K562 (cell line): Measurements from ENCODE around the gene USP32. TPM values are rescaled to one million over a fixed set of nuclear protein-coding genes. Genes with fewer than 3 reads are reported as not detected.

Experiments used
- GTF2E2 ChIP-seq: fragments of 200-800 bp; sonication (Bioruptor generic); IDR thresholded peaks from 2 replicates; pipeline ENCODE4 v1.6.1; 2016; ENCODE audit warnings: missing genetic modification characterization, missing compliant biosample characterization
- JUN ChIP-seq, 2 experiments: sonication (generic) in 1 of 2; formaldehyde crosslinking in 1 of 2; IDR thresholded peaks; 2 replicates each; pipeline versions ENCODE4 v1.6.1 to v1.8.0; 2012 to 2022; ENCODE audit warnings: borderline replicate concordance in 2 of 2, mild to moderate bottlenecking in 2 of 2, improper control_type of control experiment in 1 of 2, low read depth in 1 of 2, low read length in 1 of 2, missing genetic modification reagents in 1 of 2
- LCOR ChIP-seq: sonication (generic); formaldehyde crosslinking; IDR thresholded peaks from 2 replicates; pipeline ENCODE4 v1.8.0; 2022; ENCODE audit warnings: mild to moderate bottlenecking, missing genetic modification reagents
- MCM3 ChIP-seq: fragments of 450-650 bp; IDR thresholded peaks from 2 replicates; pipeline ENCODE4 v1.6.1; 2016
- NCOA6 ChIP-seq: fragments of 450-650 bp; IDR thresholded peaks from 2 replicates; pipeline ENCODE4 v1.6.1; 2017; ENCODE audit warnings: mild to moderate bottlenecking
- PREB ChIP-seq: sonication (generic); formaldehyde crosslinking; IDR thresholded peaks from 2 replicates; pipeline ENCODE4 v1.8.1; 2023; ENCODE audit warnings: mild to moderate bottlenecking, missing genetic modification reagents
- SP1 ChIP-seq: sonication (generic); formaldehyde crosslinking; IDR thresholded peaks from 2 replicates; pipeline ENCODE4 v1.8.1; 2022; ENCODE audit warnings: mild to moderate bottlenecking, missing genetic modification reagents
- ZNF197 ChIP-seq: fragments of 200-800 bp; sonication (Bioruptor generic); IDR thresholded peaks from 2 replicates; pipeline ENCODE4 v1.6.1; 2016; ENCODE audit warnings: low read depth, missing genetic modification characterization, missing compliant biosample characterization
- ZNF639 ChIP-seq, 2 experiments: fragments of 200-800 bp in 1 of 2; sonication (Bioruptor generic) in 1 of 2; sonication (generic) in 1 of 2; formaldehyde crosslinking in 1 of 2; IDR thresholded peaks in 1 of 2; conservative IDR thresholded peaks in 1 of 2; 2 replicates each; pipeline versions ENCODE4 v1.5.0 to v1.6.1; 2016 to 2020; ENCODE audit warnings: missing compliant biosample characterization in 1 of 2, missing genetic modification characterization in 1 of 2, missing genetic modification reagents in 1 of 2
- ZNF655 ChIP-seq: fragments of 250-450 bp; sonication (Bioruptor Pico); IDR thresholded peaks from 2 replicates; pipeline ENCODE4 v1.5.0; 2021
- polyA plus RNA-seq, 8 experiments: library from polyadenylated mRNA; depleted of rRNA in 4 of 8; stranded (reverse) in 5 of 8; unstranded in 3 of 8; fragments of >200 nt; fragmentation: Nextera tagmentation in 2 of 8; fragmentation: Illumina TruSeq in 1 of 8; extraction: Ambion mirVana in 2 of 8; extraction: Trizol in 1 of 8; gene quantifications; 2 replicates each; pipeline versions ENCODE4 v1.2.1 to v1.2.3, GENCODE V29; 2011 to 2014; ENCODE audit warnings: inconsistent platforms in 1 of 8, missing spikeins in 1 of 8
- total RNA-seq, 7 experiments: library from RNA; depleted of rRNA in 6 of 7; stranded (reverse); fragments of >200 nt in 6 of 7; fragmentation: Illumina TruSeq in 2 of 7; extraction: Trizol in 2 of 7; gene quantifications; 2 replicates each; pipeline versions ENCODE4 v1.2.1 to v1.2.3, GENCODE V29; 2011 to 2021; ENCODE audit warnings: low replicate concordance in 1 of 7
- TF ChIP-seq, protein P1 (sequence below): sonication (generic); formaldehyde crosslinking; IDR thresholded peaks from 2 replicates; pipeline ENCODE4 v1.8.0; 2022; ENCODE audit warnings: missing genetic modification reagents, mild to moderate bottlenecking, borderline replicate concordance
- TF ChIP-seq, protein P2 (sequence below), 3 experiments: fragments of 200-800 bp in 1 of 3; fragments of 250-450 bp in 1 of 3; fragments of 450-650 bp in 1 of 3; sonication (Bioruptor Pico) in 1 of 3; sonication (Bioruptor generic) in 1 of 3; formaldehyde crosslinking in 1 of 3; IDR thresholded peaks; 2 replicates each; pipeline versions ENCODE4 v1.6.1 to v1.8.0; 2016 to 2022; ENCODE audit warnings: mild to moderate bottlenecking in 2 of 3, missing genetic modification characterization in 2 of 3, missing compliant biosample characterization in 1 of 3, moderate library complexity in 1 of 3

USP32 gene
- total and polyA plus RNA-seq, 9 of the 15 experiments (the other 6 are each of a cell fraction or from before 2014, with no cell fraction given), result 18.0 to 69.3 (median 47.1) TPM

DNA sequence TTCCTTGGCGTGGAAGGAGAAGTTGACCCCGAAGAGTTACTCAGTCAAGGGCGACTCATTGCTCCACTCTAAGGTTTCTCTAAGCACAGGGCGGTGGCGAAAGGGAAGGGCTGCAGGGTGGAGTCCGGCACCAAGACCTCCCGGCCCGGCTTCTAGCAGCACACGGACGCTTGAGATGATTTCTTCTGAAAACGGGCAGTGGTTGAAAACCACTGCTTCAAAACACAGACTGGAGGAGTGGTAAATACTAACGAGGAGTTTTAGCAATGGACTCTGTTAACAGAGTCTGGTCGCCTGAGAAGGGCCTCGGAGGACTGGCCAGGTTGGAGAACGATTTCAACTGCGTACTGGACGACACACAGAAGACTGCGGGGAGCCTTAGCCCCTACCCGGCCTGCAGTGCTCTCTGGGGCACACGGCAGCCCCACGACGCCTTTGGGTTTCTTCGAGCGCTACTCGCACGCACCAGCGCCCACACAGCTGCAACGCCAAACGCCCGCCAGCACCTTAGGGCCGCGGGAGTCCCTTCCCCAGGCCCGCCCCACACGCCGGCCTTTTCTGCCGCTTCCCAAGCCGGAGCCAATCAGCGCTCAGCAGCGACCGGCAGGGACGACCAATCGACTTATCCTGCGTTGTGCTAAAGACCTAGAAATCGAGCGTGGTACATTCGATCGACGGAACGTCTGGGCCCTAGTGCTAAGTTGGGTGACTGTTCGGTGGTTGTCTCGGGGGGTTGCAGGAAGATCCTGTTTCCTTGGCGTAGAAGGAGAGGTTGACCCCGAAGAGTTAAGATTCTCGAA is 256.6 kb downstream of the USP32 start (continued):
- TF ChIP-seq, protein P1, sequence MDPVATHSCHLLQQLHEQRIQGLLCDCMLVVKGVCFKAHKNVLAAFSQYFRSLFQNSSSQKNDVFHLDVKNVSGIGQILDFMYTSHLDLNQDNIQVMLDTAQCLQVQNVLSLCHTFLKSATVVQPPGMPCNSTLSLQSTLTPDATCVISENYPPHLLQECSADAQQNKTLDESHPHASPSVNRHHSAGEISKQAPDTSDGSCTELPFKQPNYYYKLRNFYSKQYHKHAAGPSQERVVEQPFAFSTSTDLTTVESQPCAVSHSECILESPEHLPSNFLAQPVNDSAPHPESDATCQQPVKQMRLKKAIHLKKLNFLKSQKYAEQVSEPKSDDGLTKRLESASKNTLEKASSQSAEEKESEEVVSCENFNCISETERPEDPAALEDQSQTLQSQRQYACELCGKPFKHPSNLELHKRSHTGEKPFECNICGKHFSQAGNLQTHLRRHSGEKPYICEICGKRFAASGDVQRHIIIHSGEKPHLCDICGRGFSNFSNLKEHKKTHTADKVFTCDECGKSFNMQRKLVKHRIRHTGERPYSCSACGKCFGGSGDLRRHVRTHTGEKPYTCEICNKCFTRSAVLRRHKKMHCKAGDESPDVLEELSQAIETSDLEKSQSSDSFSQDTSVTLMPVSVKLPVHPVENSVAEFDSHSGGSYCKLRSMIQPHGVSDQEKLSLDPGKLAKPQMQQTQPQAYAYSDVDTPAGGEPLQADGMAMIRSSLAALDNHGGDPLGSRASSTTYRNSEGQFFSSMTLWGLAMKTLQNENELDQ (CRISPR knock-in tag), result no peak
- TF ChIP-seq ZNF655, result no peak
- peak; percentile 90 for TF ChIP-seq SP1 (CRISPR knock-in tag)
- no peak for TF ChIP-seq JUN (IDR thresholded peaks at IDR 0.05; ENCODE audit: borderline replicate concordance, low read depth, low read length)
- no peak for TF ChIP-seq JUN (CRISPR knock-in tag; IDR thresholded peaks at IDR 0.05; ENCODE audit: borderline replicate concordance)
- TF ChIP-seq GTF2E2 (tag), result no peak
- TF ChIP-seq, protein P2, sequence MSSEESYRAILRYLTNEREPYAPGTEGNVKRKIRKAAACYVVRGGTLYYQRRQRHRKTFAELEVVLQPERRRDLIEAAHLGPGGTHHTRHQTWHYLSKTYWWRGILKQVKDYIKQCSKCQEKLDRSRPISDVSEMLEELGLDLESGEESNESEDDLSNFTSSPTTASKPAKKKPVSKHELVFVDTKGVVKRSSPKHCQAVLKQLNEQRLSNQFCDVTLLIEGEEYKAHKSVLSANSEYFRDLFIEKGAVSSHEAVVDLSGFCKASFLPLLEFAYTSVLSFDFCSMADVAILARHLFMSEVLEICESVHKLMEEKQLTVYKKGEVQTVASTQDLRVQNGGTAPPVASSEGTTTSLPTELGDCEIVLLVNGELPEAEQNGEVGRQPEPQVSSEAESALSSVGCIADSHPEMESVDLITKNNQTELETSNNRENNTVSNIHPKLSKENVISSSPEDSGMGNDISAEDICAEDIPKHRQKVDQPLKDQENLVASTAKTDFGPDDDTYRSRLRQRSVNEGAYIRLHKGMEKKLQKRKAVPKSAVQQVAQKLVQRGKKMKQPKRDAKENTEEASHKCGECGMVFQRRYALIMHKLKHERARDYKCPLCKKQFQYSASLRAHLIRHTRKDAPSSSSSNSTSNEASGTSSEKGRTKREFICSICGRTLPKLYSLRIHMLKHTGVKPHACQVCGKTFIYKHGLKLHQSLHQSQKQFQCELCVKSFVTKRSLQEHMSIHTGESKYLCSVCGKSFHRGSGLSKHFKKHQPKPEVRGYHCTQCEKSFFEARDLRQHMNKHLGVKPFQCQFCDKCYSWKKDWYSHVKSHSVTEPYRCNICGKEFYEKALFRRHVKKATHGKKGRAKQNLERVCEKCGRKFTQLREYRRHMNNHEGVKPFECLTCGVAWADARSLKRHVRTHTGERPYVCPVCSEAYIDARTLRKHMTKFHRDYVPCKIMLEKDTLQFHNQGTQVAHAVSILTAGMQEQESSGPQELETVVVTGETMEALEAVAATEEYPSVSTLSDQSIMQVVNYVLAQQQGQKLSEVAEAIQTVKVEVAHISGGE (CRISPR knock-in tag; IDR thresholded peaks at IDR 0.05), result peak in 1 of 3 experiments; percentile 53; a peak in 2 of 6 replicates
- no peak for TF ChIP-seq MCM3
- no peak for TF ChIP-seq PREB
- TF ChIP-seq ZNF197 (CRISPR knock-in tag), result no peak
- TF ChIP-seq NCOA6, result no peak
- TF ChIP-seq LCOR (CRISPR knock-in tag), result peak; percentile 66
- peak in 1 of 2 experiments; percentile 57; a peak in 1 of 4 replicates for TF ChIP-seq ZNF639 (CRISPR knock-in tag; conservative IDR thresholded peaks at IDR 0.05 in 1 of 2, IDR thresholded peaks at IDR 0.05 in 1 of 2)
